ENCODE measurements around the gene TUBA1C. TPM values are rescaled to one million over a fixed set of nuclear protein-coding genes. Genes with fewer than 3 reads are reported as not detected.
"Not testable (repeated sequence)": the region's sequence is repeated elsewhere in the genome, so short reads cannot be mapped to it uniquely, and the experiment has no call there.

TUBA1C gene
- total and polyA plus RNA-seq, 5 donors from 2014 or later: 41.4 to 64.0 (median 53.0) TPM

DNA sequence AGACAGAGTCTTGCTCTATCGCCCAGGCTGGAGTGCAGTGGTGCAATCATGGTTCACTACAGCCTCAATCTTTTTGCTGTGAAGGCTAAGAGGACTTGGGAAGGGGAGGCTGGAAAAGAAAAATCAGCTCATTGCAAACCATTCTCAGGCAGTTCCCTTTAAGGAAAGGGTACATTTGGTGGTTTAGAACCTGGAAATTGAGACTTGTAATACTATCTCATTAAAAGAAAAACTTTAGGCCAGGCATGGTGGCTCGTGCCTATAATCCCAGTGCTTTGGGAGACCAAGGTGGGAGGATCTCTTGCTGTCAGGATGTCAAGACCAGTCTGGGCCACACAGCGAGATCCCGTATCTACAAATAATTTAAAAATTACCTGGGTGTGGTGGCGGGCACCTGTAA lies 21.3 kb upstream of the TUBA1C start:
- ATAC-seq (ENCODE audit: low read depth in 2 of 2): no peak
- Histone ChIP-seq H3K9me3 (ENCODE audit: control insufficient read depth in 2 of 2, low read length in 2 of 2) (no peaks in the 10 kb centered on the region), H3K4me1 (ENCODE audit: control insufficient read depth, insufficient read depth, low read length, poor library complexity, severe bottlenecking) (no peaks in the 10 kb centered on the region), H3K27me3 (ENCODE audit: control insufficient read depth, insufficient read depth, low read length) (no peaks in the 10 kb centered on the region), H3K27ac (ENCODE audit: insufficient read depth, low read length, poor library complexity, severe bottlenecking) (no peak overlapping the region), H3K4me3 (ENCODE audit: low read depth, low read length) (no peak overlapping the region), H3K36me3 (ENCODE audit: control insufficient read depth, insufficient read depth, low read length) (no peaks in the 10 kb centered on the region)
- H3K27ac Mint-ChIP-seq: peak overlapping the region in 1 of 3 donors; percentile 20
- no peak overlapping the region for H3K4me3 Mint-ChIP-seq
- no peaks in the 10 kb centered on the region for H3K4me1 Mint-ChIP-seq
- no peak for DNase-seq
- H3K9me3 Mint-ChIP-seq: no peaks in the 10 kb centered on the region
- H3K27me3 Mint-ChIP-seq: peaks cover 13% of the 10 kb centered on the region
- H3K36me3 Mint-ChIP-seq: no peaks in the 10 kb centered on the region

DNA sequence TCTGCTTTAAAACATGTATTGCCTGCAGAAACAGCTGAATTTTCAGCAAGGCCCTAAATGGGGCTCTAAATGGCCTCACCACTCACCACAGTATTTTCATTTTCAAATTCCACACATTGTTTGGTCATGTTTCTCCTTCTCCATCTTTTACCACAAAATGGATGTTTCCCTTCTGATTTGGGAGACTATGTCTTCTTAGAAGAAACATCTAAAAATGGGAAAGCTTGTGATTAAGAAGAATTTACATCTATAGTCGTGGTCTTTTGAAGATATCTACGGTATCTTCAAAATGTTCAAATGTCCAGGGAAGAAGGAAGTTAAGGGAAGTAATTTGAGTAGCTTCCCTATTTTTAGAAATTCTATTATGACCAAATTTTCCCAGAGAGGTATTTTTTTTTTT lies 20.7 kb upstream of the TUBA1C start:
- Histone ChIP-seq H3K4me1 (ENCODE audit: control insufficient read depth, insufficient read depth, low read length, poor library complexity, severe bottlenecking) (no peaks in the 10 kb centered on the region), H3K9me3 (ENCODE audit: control insufficient read depth in 2 of 2, low read length in 2 of 2) (no peaks in the 10 kb centered on the region), H3K27me3 (ENCODE audit: control insufficient read depth, insufficient read depth, low read length) (no peaks in the 10 kb centered on the region), H3K36me3 (ENCODE audit: control insufficient read depth, insufficient read depth, low read length) (no peaks in the 10 kb centered on the region), H3K27ac (ENCODE audit: insufficient read depth, low read length, poor library complexity, severe bottlenecking) (no peak overlapping the region), H3K4me3 (ENCODE audit: low read depth, low read length) (no peak overlapping the region)
- H3K4me3 Mint-ChIP-seq: no peak overlapping the region
- H3K36me3 Mint-ChIP-seq: no peaks in the 10 kb centered on the region
- H3K27ac Mint-ChIP-seq: no peak overlapping the region
- ATAC-seq (ENCODE audit: low read depth in 2 of 2) (no peak), DNase-seq (no peak)
- no peaks in the 10 kb centered on the region for H3K4me1 Mint-ChIP-seq
- H3K27me3 Mint-ChIP-seq: peaks cover 10% of the 10 kb centered on the region
- H3K9me3 Mint-ChIP-seq: no peaks in the 10 kb centered on the region

DNA sequence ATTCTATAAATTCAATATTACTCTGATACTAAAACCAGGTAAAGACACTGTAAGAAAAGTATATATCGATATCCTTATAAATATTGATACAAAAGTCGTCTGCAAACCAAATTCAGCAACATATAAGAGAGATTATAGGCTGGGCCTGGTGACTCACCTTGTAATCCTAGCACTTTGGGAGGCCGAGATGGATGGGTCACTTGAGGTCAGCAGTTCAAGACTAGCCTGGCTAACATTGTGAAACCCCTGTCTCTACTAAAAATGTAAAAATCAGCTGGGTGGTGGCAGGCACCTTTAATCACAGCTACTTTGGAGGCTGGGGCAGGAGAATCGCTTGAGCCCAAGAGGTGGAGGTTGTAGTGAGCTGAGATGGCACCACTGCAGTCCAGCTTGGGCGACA lies 13.5 kb upstream of the TUBA1C start:
- Mint-ChIP-seq H3K27ac (no peak overlapping the region), H3K9me3 (no peaks in the 10 kb centered on the region), H3K36me3 (no peaks in the 10 kb centered on the region), H3K4me1 (no peaks in the 10 kb centered on the region), H3K4me3 (no peak overlapping the region), H3K27me3 (no peaks in the 10 kb centered on the region)
- H3K27me3 ChIP-seq (ENCODE audit: control insufficient read depth, insufficient read depth, low read length): no peaks in the 10 kb centered on the region
- ATAC-seq (ENCODE audit: low read depth in 2 of 2) (no peak), DNase-seq (no peak)
- H3K4me1 ChIP-seq (ENCODE audit: control insufficient read depth, insufficient read depth, low read length, poor library complexity, severe bottlenecking): no peaks in the 10 kb centered on the region
- no peak overlapping the region for H3K4me3 ChIP-seq (ENCODE audit: low read depth, low read length)
- H3K9me3 ChIP-seq (ENCODE audit: control insufficient read depth in 2 of 2, low read length in 2 of 2): no peaks in the 10 kb centered on the region
- H3K27ac ChIP-seq (ENCODE audit: insufficient read depth, low read length, poor library complexity, severe bottlenecking): no peak overlapping the region
- no peaks in the 10 kb centered on the region for H3K36me3 ChIP-seq (ENCODE audit: control insufficient read depth, insufficient read depth, low read length)

DNA sequence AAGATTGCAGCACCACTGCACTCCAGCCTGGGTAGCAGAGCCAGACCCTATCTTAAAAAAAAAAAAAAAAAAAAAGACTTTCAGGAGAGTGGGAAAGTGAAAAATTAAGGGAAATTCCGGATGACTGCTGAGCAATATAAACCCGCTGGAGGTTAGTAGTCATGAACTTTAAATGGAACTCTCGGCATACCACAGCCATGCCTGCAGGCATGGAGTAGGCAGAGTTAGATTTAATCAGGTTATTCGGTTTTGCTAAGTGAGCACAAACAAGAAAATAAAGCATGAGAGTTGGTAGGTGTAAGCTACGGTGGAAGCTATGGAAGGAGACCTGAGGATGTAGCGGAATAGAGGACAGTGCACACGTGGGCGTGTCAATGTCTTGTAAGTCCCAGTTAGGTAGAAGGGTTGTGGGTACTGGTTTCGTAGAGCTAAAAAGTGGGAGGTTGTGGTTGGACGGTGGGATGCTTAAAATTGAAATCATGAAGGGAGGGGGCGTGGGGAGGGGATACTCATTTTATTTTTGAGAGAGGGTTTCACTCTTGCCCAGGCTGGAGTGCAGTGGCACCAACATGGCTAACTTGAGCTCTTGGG lies 11.8 kb upstream of the TUBA1C start:
- no peaks in the 10 kb centered on the region for H3K27me3 Mint-ChIP-seq
- no peaks in the 10 kb centered on the region for H3K36me3 Mint-ChIP-seq
- peak overlapping the region in 1 of 3 donors; percentile 11 for H3K27ac Mint-ChIP-seq

DNA sequence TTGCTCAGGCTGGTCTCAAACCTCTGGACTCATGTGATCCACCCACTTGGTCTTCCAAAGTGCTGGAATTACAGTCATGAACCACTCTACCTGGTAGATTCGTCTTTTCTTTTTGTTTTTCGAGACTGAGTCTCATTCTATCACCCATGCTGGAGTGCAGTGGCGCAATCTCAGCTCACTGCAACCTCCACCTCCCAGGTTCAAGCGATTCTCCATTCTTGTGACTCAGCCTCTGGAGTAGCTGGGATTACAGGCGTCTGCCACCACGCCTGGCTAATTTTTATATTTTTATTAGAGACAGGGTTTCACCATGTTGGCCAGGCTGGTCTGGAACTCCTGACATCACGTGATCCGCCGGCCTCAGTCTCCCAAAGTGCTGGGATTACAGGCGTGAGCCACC lies 9.4 kb upstream of the TUBA1C start:
- not testable (repeated sequence) for H3K9me3 ChIP-seq (ENCODE audit: control insufficient read depth in 2 of 2, low read length in 2 of 2); ATAC-seq (ENCODE audit: low read depth in 2 of 2); H3K27ac Mint-ChIP-seq; H3K27me3 ChIP-seq (ENCODE audit: control insufficient read depth, insufficient read depth, low read length); H3K4me1 Mint-ChIP-seq; H3K4me3 ChIP-seq (ENCODE audit: low read depth, low read length); DNase-seq; H3K27me3 Mint-ChIP-seq; H3K4me3 Mint-ChIP-seq; H3K27ac ChIP-seq (ENCODE audit: insufficient read depth, low read length, poor library complexity, severe bottlenecking); H3K36me3 ChIP-seq (ENCODE audit: control insufficient read depth, insufficient read depth, low read length); H3K36me3 Mint-ChIP-seq; H3K4me1 ChIP-seq (ENCODE audit: control insufficient read depth, insufficient read depth, low read length, poor library complexity, severe bottlenecking); H3K9me3 Mint-ChIP-seq

More for the DNA sequence above, 11.8 kb upstream of the TUBA1C start:
- H3K27ac ChIP-seq (ENCODE audit: insufficient read depth, low read length, poor library complexity, severe bottlenecking): no peak overlapping the region
- H3K36me3 ChIP-seq (ENCODE audit: control insufficient read depth, insufficient read depth, low read length): no peaks in the 10 kb centered on the region
- no peak for DNase-seq
- H3K4me3 ChIP-seq (ENCODE audit: low read depth, low read length): no peak overlapping the region
- H3K4me3 Mint-ChIP-seq: no peak overlapping the region
- H3K4me1 ChIP-seq (ENCODE audit: control insufficient read depth, insufficient read depth, low read length, poor library complexity, severe bottlenecking): no peaks in the 10 kb centered on the region
- H3K27me3 ChIP-seq (ENCODE audit: control insufficient read depth, insufficient read depth, low read length): no peaks in the 10 kb centered on the region
- no peaks in the 10 kb centered on the region for H3K4me1 Mint-ChIP-seq
- no peaks in the 10 kb centered on the region for H3K9me3 ChIP-seq (ENCODE audit: control insufficient read depth in 2 of 2, low read length in 2 of 2)
- no peak for ATAC-seq (ENCODE audit: low read depth in 2 of 2)
- H3K9me3 Mint-ChIP-seq: no peaks in the 10 kb centered on the region

DNA sequence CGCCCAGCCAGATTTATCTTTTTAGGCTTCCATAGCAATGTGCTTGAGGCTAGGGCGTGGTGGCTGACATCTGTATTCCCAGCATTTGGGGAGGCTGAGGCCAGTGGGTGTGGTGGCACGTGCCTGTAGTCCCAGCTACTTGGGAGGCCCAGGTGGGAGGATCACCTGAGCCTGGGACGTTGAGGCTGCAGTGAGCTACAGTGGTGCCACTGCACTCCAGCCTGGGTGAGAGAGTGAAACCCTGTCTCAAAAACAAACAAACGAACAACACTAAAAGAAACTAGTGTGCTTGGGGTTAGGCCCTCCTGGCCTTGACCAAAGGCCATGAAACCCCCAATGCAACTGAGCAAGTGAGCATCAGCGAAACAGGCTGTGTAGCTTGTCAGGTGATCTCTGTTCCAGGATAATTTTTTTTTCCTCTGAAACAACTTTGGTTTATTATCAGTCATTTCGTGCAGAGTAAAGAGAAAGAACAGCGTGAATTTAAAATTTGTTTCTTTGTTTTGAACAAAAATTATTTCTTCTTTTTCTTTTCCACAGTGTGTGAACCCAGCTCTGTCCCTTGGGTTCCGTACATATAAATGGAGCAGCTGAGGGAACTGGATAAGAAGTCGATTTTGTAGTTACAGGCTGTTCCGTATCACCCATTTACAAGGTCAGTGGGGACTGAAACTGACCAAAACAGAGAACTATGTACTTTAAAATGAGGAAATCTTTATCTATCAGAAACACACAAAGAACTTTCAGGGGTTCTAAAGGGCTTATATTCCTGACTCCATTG lies 8.8 kb upstream of the TUBA1C start:
- H3K27ac Mint-ChIP-seq: no peak overlapping the region
- H3K27me3 Mint-ChIP-seq: no peaks in the 10 kb centered on the region
- H3K4me3 ChIP-seq (ENCODE audit: low read depth, low read length): no peak overlapping the region
- no peaks in the 10 kb centered on the region for H3K9me3 ChIP-seq (ENCODE audit: control insufficient read depth in 2 of 2, low read length in 2 of 2)
- no peaks in the 10 kb centered on the region for H3K36me3 Mint-ChIP-seq
- H3K4me1 ChIP-seq (ENCODE audit: control insufficient read depth, insufficient read depth, low read length, poor library complexity, severe bottlenecking): no peaks in the 10 kb centered on the region
- DNase-seq (no peak), ATAC-seq (ENCODE audit: low read depth in 2 of 2) (no peak)
- no peak overlapping the region for H3K4me3 Mint-ChIP-seq
- peaks cover 0 to 5% (median 0%) of the 10 kb centered on the region in 4 donors for H3K4me1 Mint-ChIP-seq
- H3K9me3 Mint-ChIP-seq: no peaks in the 10 kb centered on the region
- no peak overlapping the region for H3K27ac ChIP-seq (ENCODE audit: insufficient read depth, low read length, poor library complexity, severe bottlenecking)
- H3K27me3 ChIP-seq (ENCODE audit: control insufficient read depth, insufficient read depth, low read length): no peaks in the 10 kb centered on the region
- H3K36me3 ChIP-seq (ENCODE audit: control insufficient read depth, insufficient read depth, low read length): no peaks in the 10 kb centered on the region

DNA sequence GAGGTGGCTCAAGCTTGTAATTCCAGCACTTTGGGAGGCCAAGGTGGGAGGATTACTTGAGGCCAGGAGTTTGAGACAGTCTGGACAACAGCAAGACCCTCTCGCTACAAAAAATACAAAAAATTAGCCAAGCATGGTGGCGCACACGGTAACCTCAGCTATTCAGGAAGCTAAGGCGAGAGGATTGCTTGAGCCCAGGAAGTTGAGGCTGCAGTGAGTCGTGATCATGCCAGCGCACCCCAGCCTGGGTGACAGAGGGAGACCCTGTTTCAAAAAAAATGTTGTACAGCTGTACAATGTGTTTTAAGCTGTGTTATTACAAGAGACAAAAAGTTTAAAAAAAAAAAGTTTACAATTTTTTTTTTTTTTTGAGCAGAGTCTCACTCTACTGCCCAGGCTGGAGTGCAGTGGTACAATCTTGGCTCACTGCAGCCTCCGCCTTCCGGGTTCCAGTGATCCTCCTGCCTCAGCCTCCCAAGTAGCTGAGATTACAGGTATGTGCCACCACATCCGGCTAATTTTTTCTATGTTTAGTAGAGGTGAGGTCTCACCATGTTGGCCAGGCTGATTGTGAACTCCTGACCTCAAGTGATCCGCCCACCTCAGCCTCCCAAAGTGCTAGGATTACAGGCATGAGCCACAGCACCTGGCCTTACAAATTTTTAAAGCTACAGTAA lies 7.2 kb upstream of the TUBA1C start:
- not testable (repeated sequence) for H3K27ac Mint-ChIP-seq; H3K27me3 Mint-ChIP-seq; H3K4me3 Mint-ChIP-seq; ATAC-seq (ENCODE audit: low read depth in 2 of 2); H3K9me3 ChIP-seq (ENCODE audit: control insufficient read depth in 2 of 2, low read length in 2 of 2); H3K4me3 ChIP-seq (ENCODE audit: low read depth, low read length); H3K4me1 Mint-ChIP-seq; H3K36me3 ChIP-seq (ENCODE audit: control insufficient read depth, insufficient read depth, low read length); H3K27me3 ChIP-seq (ENCODE audit: control insufficient read depth, insufficient read depth, low read length); DNase-seq; H3K9me3 Mint-ChIP-seq; H3K27ac ChIP-seq (ENCODE audit: insufficient read depth, low read length, poor library complexity, severe bottlenecking); H3K36me3 Mint-ChIP-seq; H3K4me1 ChIP-seq (ENCODE audit: control insufficient read depth, insufficient read depth, low read length, poor library complexity, severe bottlenecking)

All from CD4-positive, CD25-positive, alpha-beta regulatory T cell (primary cell).